Left ventricle myocardium inferior (tissue), 1 donor: ENCODE measurements around the gene AUH. TPM values are rescaled to one million over a fixed set of nuclear protein-coding genes. Genes with fewer than 3 reads are reported as not detected.

Experiments used
- DNase-seq: peaks from one replicate; pipeline ENCODE4 v3.0.0-alpha.2; 2020
- H3K27ac ChIP-seq: fragments of 200-600 bp; replicated peaks from 2 replicates; pipeline ENCODE4 v1.8.0; 2021
- H3K27me3 ChIP-seq: fragments of 200-600 bp; 2 replicates; pipeline ENCODE4 v1.8.0; 2021; ENCODE audit warnings: low read depth
- H3K36me3 ChIP-seq: fragments of 200-600 bp; 2 replicates; pipeline ENCODE4 v1.8.0; 2021
- H3K4me1 ChIP-seq: fragments of 200-600 bp; 2 replicates; pipeline ENCODE4 v1.8.0; 2021
- H3K4me3 ChIP-seq: fragments of 200-600 bp; 2 replicates; pipeline ENCODE4 v1.8.0; 2021; ENCODE audit warnings: mild to moderate bottlenecking, moderate library complexity
- H3K9me3 ChIP-seq: fragments of 200-600 bp; replicated peaks from 2 replicates; pipeline ENCODE4 v1.8.0; 2021
- intact Hi-C: fragments of 100-400 bp; cut with micrococcal nuclease; formaldehyde crosslinking; loops from one replicate; pipeline ENCODE4 v1.11.0; 2022
- total RNA-seq: library from RNA; stranded (reverse); fragmentation: NEBNext Ultra II Directional; extraction: Animal tissue kit (Norgen Biotek cat#: 25700); gene quantifications from one replicate; pipeline ENCODE4 v1.2.1, GENCODE V29; 2021
- TF ChIP-seq, protein P1 (sequence below): fragments of 200-600 bp; IDR thresholded peaks from 2 replicates; pipeline ENCODE4 v1.8.0; 2021; ENCODE audit warnings: antibody characterized with exemption, mild to moderate bottlenecking, borderline replicate concordance
- donor health status: DM: no; HTN: yes; CAD: no; lungs with severe emphysema.

Gene AUH
- total RNA-seq, 1 donor from 2014 or later = 44.1 TPM

DNA sequence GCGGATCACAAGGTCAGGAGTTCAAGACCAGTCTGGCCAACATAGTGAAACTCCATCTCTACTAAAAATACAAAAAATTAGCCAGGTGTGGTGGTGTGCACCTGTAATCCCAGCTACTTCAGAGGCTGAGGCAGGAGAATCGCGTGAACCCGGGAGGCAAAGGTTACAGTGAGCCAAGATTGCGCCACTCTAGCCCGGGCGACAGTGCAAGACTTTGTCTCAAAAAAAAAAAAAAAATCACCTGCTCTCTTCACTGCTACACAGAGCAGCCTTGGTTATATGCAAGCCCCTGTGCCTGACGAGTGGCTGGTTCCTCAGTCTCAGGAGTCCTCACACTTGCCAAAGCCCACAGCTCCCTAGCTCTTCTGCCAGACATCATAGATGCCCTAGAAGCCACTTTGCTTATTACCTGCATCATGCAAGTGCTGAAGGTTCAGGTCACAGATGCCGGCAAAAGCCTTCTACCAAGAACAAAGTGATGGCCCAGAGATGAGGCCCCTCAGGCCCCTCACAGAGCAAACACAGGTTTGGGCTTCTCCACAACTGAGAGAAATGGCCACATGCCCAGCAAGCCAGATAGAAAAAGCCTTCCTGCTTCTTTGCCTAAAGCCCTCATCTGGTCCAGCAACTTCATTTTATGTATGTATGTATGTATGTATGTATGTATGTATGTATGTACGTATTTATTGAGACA, 176.4 kb downstream of the AUH start:
- intact Hi-C loops = no loop called here
- H3K9me3 ChIP-seq = peaks cover 4% of the 10 kb centered on the region
- DNase-seq = no peak
- no peaks in the 10 kb centered on the region for H3K27me3 ChIP-seq
- H3K4me1 ChIP-seq = peaks cover 23% of the 10 kb centered on the region
- H3K27ac ChIP-seq = no peak overlapping the region
- no peaks in the 10 kb centered on the region for H3K36me3 ChIP-seq
- TF ChIP-seq, protein P1, sequence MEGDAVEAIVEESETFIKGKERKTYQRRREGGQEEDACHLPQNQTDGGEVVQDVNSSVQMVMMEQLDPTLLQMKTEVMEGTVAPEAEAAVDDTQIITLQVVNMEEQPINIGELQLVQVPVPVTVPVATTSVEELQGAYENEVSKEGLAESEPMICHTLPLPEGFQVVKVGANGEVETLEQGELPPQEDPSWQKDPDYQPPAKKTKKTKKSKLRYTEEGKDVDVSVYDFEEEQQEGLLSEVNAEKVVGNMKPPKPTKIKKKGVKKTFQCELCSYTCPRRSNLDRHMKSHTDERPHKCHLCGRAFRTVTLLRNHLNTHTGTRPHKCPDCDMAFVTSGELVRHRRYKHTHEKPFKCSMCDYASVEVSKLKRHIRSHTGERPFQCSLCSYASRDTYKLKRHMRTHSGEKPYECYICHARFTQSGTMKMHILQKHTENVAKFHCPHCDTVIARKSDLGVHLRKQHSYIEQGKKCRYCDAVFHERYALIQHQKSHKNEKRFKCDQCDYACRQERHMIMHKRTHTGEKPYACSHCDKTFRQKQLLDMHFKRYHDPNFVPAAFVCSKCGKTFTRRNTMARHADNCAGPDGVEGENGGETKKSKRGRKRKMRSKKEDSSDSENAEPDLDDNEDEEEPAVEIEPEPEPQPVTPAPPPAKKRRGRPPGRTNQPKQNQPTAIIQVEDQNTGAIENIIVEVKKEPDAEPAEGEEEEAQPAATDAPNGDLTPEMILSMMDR = no peak
- no peak overlapping the region for H3K4me3 ChIP-seq

DNA sequence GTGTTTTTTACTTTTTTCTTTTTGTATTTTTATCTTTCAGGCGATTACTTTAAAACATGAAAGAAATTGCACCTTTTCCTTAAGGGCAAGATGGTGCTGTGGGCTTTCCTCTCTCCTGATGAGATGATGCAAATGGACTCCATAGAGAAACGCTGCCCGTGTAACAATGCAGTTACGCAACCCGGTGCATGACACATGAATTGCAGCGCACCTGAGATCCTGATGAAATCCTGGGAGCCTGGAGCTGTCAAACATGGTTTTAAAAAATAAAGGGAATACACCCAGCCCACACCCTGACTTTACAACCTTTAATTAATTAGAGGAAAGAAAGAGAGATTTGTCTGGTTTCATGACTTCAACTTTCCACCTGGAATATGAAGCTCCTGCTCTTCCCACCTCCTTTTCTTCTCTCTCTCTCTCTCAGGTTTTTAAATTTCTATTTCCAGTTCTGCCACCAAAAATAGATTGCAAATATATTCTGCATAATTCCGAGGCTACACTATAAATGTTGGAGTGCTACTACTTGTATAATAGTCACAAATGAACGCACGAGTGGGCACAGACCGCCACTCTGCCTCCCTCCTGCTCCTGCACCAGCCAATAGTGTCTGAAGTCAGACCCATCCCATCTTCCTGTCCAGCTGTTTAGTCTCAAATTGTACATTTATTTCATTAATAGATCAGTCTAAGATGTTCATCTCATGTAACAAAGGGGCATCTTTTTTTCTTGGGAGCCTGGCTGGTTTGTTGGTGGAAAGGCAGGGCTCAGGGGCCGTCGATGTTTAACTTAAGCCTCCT, 179.1 kb downstream of the AUH start:
- Histone ChIP-seq H3K36me3 (no peaks in the 10 kb centered on the region), H3K4me1 (peaks cover 16% of the 10 kb centered on the region), H3K27ac (no peak overlapping the region), H3K27me3 (no peaks in the 10 kb centered on the region), H3K4me3 (no peak overlapping the region), H3K9me3 (no peaks in the 10 kb centered on the region)
- TF ChIP-seq, protein P1 = no peak
- DNase-seq = no peak
- intact Hi-C loops = no loop called here

GRCh38 chr9:91181541-91181940, 180.2 kb downstream of the AUH start:
- DNase-seq = no peak
- Histone ChIP-seq H3K9me3 (no peaks in the 10 kb centered on the region), H3K36me3 (no peaks in the 10 kb centered on the region), H3K4me1 (peaks cover 5% of the 10 kb centered on the region), H3K4me3 (no peak overlapping the region), H3K27me3 (no peaks in the 10 kb centered on the region), H3K27ac (no peak overlapping the region)
- TF ChIP-seq, protein P1 = no peak
- intact Hi-C loops = no loop called here

DNA sequence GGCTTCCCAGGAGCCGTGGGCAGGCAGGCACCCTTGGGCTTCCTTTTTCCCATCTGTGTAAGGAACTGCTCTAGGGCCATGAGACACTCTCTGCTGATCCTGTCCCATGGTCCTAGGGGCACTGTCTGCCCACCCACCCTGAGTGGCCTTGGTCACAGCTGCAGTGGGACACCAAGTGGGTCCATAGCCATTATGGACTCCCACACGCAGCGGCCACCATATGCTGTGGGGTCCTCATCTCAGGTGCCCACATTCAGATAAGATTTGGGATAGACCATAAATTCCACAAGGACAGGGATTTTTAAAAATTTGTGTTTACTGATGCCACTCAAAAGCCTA, 180.8 kb downstream of the AUH start:
- TF ChIP-seq, protein P1 = no peak
- Histone ChIP-seq H3K9me3 (no peaks in the 10 kb centered on the region), H3K4me1 (no peaks in the 10 kb centered on the region), H3K36me3 (no peaks in the 10 kb centered on the region), H3K27ac (no peak overlapping the region), H3K27me3 (no peaks in the 10 kb centered on the region), H3K4me3 (no peak overlapping the region)
- intact Hi-C loops = no loop called here
- no peak for DNase-seq

- TF ChIP-seq, protein P1 = no peak
- Histone ChIP-seq H3K36me3 (no peaks in the 10 kb centered on the region), H3K4me1 (no peaks in the 10 kb centered on the region), H3K27ac (no peak overlapping the region), H3K9me3 (no peaks in the 10 kb centered on the region), H3K27me3 (no peaks in the 10 kb centered on the region), H3K4me3 (no peak overlapping the region)
- intact Hi-C loops = no loop called here
- no peak for DNase-seq
These were observed 181.3 kb downstream of the AUH start for GRCh38 chr9:91180240-91180929.
